ENCODE results near the gene TEX22. TPM values are rescaled to one million over a fixed set of nuclear protein-coding genes. Genes with fewer than 3 reads are reported as not detected.

TEX22 gene
- total RNA-seq, 1 experiment from 2014 or later: 0.29 TPM

- ChIA-PET CTCF (no interaction called here), POLR2A (ENCODE audit: unreplicated experiment) (no interaction called here)
- H3K27ac ChIP-seq (ENCODE audit: low read length): no peak overlapping the region
- intact Hi-C loops (cut with micrococcal nuclease): no loop called here
- H3K4me1 ChIP-seq (ENCODE audit: insufficient read depth, low read length): no peaks in the 10 kb centered on the region
- H3K79me2 ChIP-seq (ENCODE audit: low read length): peaks cover 31% of the 10 kb centered on the region
- H3F3A ChIP-seq (ENCODE audit: low read length, unreplicated experiment): no peaks in the 10 kb centered on the region
- H3K4me2 ChIP-seq (ENCODE audit: low read length): no peak overlapping the region
- TF ChIP-seq CTCF (conservative IDR thresholded peaks at IDR 0.05; ENCODE audit: low read depth, low read length): no peak
- TF ChIP-seq EZH2 (IDR thresholded peaks at IDR 0.05; ENCODE audit: low read length, unreplicated experiment): no peak
- ATAC-seq (no peak), DNase-seq (no peak)
- H3K9me2 ChIP-seq (replicated peaks; ENCODE audit: low read length): no peaks in the 10 kb centered on the region
- peaks cover 16% of the 10 kb centered on the region; the same call in 1 of the 2 replicates for H4K20me1 ChIP-seq (ENCODE audit: low read length)
- no TSS peak for BruUV-seq (replicated peaks)
- H3K36me3 ChIP-seq (ENCODE audit: low read depth, low read length): peaks cover 5% of the 10 kb centered on the region; the same call in 1 of the 2 replicates
- no peak overlapping the region for H2AFZ ChIP-seq (ENCODE audit: low read length)
- no peaks in the 10 kb centered on the region for H3K9me3 ChIP-seq (ENCODE audit: low read length)
- no peak overlapping the region for H3K4me3 ChIP-seq (ENCODE audit: low read length)
- H3K9ac ChIP-seq (ENCODE audit: low read length): no peak overlapping the region
- H3K27me3 ChIP-seq (ENCODE audit: low read length): no peaks in the 10 kb centered on the region
These were observed 42.7 kb downstream of the TEX22 start for GRCh38 chr14:105440992-105441391.

GRCh38 chr14:105442125-105442524 lies 43.8 kb downstream of the TEX22 start:
- Histone ChIP-seq H3K27me3 (ENCODE audit: low read length) (no peaks in the 10 kb centered on the region), H3F3A (ENCODE audit: low read length, unreplicated experiment) (no peaks in the 10 kb centered on the region), H3K4me3 (ENCODE audit: low read length) (no peak overlapping the region), H4K20me1 (ENCODE audit: low read length) (peaks cover 8% of the 10 kb centered on the region; the same call in 1 of the 2 replicates), H3K36me3 (ENCODE audit: low read depth, low read length) (peaks cover 5% of the 10 kb centered on the region; the same call in 1 of the 2 replicates), H3K9me2 (replicated peaks; ENCODE audit: low read length) (no peaks in the 10 kb centered on the region), H3K79me2 (ENCODE audit: low read length) (peaks cover 20% of the 10 kb centered on the region), H3K4me1 (ENCODE audit: insufficient read depth, low read length) (no peaks in the 10 kb centered on the region), H3K4me2 (ENCODE audit: low read length) (no peak overlapping the region), H3K27ac (ENCODE audit: low read length) (no peak overlapping the region), H3K9me3 (ENCODE audit: low read length) (no peaks in the 10 kb centered on the region), H2AFZ (ENCODE audit: low read length) (no peak overlapping the region), H3K9ac (ENCODE audit: low read length) (no peak overlapping the region)
- ATAC-seq: no peak
- CTCF ChIA-PET: no interaction called here
- POLR2A ChIA-PET (ENCODE audit: unreplicated experiment): no interaction called here
- TF ChIP-seq CTCF (conservative IDR thresholded peaks at IDR 0.05; ENCODE audit: low read depth, low read length) (no peak), EZH2 (IDR thresholded peaks at IDR 0.05; ENCODE audit: low read length, unreplicated experiment) (no peak), EZH2phosphoT487 (IDR thresholded peaks at IDR 0.05; ENCODE audit: borderline replicate concordance, low read length) (no peak)
- DNase-seq: no peak
- no TSS peak for BruUV-seq (replicated peaks)
- intact Hi-C loops (cut with micrococcal nuclease): no loop called here

- intact Hi-C loops (cut with micrococcal nuclease): no loop called here
- TF ChIP-seq EZH2phosphoT487 (IDR thresholded peaks at IDR 0.05; ENCODE audit: borderline replicate concordance, low read length) (no peak), CTCF (conservative IDR thresholded peaks at IDR 0.05; ENCODE audit: low read depth, low read length) (no peak), EZH2 (IDR thresholded peaks at IDR 0.05; ENCODE audit: low read length, unreplicated experiment) (no peak)
- peaks cover 12% of the 10 kb centered on the region for H3K79me2 ChIP-seq (ENCODE audit: low read length)
- H3K9me2 ChIP-seq (replicated peaks; ENCODE audit: low read length): no peaks in the 10 kb centered on the region
- no peak; the same call in 1 of the 2 replicates for ATAC-seq
- DNase-seq: no peak
- BruUV-seq (replicated peaks): no TSS peak
- H3K4me1 ChIP-seq (ENCODE audit: insufficient read depth, low read length): no peaks in the 10 kb centered on the region
- H3K9me3 ChIP-seq (ENCODE audit: low read length): no peaks in the 10 kb centered on the region
- H3K36me3 ChIP-seq (ENCODE audit: low read depth, low read length): peaks cover 5% of the 10 kb centered on the region; the same call in 1 of the 2 replicates
- H2AFZ ChIP-seq (ENCODE audit: low read length): no peak overlapping the region
- H3K27ac ChIP-seq (ENCODE audit: low read length): no peak overlapping the region
- CTCF ChIA-PET: no interaction called here
- POLR2A ChIA-PET (ENCODE audit: unreplicated experiment): no interaction called here
- no peaks in the 10 kb centered on the region for H3K27me3 ChIP-seq (ENCODE audit: low read length)
- no peak overlapping the region for H3K9ac ChIP-seq (ENCODE audit: low read length)
- H3K4me3 ChIP-seq (ENCODE audit: low read length): no peak overlapping the region
- no peaks in the 10 kb centered on the region for H3F3A ChIP-seq (ENCODE audit: low read length, unreplicated experiment)
- no peak overlapping the region for H3K4me2 ChIP-seq (ENCODE audit: low read length)
- 0 out of 2 replicates have a peak, but pooled peaks cover 6% of the 10 kb centered on the region for H4K20me1 ChIP-seq (ENCODE audit: low read length)
These were observed 44.5 kb downstream of the TEX22 start for GRCh38 chr14:105442834-105443233.
